NCI-H345 (cell line): Measurements from ENCODE around the gene PLD3.
"Not testable (repeated sequence)": the region's sequence is repeated elsewhere in the genome, so short reads cannot be mapped to it uniquely, and the experiment has no call there.

Experiments used
- DNase-seq: peaks from one replicate; lab custom pipeline; 2025; lab: John Stamatoyannopoulos, UW

PLD3 gene

DNA sequence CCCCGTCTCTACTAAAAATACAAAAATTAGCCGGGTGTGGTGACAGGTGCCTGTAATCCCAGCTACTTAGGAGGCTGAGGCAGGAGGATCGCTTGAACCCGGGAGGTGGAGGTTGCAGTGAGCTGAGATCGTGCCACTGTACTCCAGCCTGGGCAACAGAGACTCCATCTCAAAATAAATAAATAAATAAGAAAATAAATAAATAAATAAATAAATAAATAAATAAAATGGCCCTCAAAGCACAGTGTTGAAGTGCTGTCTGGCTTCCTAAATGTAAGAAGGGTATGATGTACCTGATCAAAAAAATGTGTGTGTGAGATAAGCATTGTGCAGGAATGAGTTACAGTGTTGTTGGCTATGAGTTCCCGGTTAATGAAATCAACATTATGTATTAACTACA lies 15.4 kb upstream of the PLD3 start:
- DNase-seq, result not testable (repeated sequence)

DNA sequence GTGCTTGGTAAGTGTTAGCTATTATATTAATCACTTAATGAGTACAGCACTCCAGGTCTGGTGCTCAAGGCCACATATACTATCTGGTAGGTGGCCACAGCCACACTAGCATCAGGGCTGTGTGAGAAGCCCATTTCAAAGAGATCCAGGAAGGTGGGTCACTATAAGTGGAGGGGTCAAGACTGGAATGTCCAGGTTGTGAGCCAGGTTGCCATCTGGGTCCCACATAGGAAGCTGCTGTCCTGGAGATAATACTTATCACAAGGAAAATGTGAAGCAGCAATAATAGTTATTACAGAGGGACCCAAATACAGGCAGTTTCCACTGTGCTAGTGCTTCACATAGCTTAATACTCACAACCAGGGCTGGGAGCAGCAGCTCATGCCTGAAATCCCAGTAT lies 13.4 kb upstream of the PLD3 start:
- DNase-seq, result no peak

DNA sequence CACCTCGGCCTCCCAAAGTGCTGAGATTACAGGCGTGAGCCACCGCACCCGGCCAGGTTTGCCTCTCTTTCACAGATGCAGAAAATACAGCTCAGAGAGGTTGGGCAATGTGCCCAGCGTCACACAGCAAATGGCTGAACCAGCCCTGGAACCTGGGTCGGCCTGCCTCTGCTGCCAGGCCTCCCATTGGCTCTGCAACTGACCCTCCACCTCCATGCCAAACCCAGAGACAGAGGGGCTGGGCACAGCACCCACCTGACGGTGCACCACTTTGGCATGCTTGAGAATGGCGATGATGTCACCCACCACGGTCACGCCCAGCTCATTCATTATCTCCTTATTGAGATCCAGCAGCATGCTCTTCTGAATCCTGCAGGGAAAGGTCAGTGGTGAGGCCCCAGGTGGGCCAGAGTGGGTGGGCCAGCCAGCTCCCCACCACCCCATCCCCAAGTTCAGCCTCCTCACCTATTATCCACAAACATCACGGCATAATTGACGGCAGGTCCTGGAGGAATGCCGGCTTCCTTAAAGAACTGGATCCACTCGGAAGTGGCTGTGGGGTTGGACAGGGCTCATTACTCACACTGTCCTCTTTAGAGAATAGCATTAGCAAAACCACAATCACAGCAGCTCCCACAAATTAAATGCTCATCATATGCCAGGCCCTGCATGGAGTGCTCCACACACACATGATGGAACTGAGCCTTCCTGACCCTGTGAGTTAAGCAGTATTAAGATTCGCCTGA lies 12.5 kb upstream of the PLD3 start:
- no peak for DNase-seq

DNA sequence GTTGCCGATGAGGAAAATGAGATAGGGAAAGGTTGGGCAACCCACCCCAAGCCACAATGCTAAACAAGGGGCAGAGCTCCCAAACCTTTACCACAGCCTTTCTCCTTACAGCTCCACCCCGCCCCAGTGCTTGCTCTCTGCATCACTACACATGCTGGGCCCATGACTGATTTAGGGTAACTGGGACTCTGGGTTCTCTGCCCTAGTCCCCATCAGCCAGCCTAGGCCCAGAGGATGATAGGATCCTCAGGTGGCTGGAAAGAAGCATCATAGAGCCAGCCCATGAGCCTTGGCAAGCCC lies 11.9 kb upstream of the PLD3 start:
- no peak for DNase-seq

DNA sequence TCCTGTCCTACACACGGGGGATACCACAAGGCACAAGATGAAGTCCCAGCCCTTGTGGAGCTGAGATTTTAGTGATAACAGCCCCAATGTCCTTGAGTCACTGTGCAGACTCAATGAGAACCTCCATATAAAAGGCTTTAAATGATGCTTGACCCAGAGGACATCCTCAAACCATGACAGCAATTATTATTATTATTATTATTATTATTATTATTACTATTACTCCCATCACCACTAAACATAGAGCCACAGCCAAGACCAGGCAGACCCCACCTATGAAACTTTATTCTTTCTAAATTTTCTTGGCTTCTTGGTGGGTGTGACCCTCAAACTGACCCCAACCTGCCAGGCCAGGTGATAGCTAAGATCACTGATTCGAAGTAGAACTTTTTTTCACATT lies 11.4 kb upstream of the PLD3 start:
- no peak for DNase-seq

DNA sequence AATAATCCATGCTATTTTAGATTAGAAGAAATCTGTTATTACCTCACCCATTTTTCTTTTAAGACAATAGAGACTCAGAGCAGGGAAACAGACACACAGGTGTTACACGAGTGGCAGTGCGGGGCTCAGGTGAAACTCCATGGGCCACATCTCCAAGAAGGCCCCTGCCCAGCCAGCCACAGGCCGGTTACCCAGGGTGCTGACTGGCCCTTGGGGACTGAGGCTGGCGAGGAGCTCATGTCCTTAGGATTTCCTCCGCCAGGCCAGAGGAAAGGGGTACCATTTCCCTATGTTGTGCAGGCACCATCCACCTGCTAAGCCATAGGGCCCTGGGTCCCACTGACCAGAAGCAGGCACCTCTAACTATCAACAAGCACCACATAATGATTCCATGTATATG lies 10.9 kb upstream of the PLD3 start:
- DNase-seq, result no peak

DNA sequence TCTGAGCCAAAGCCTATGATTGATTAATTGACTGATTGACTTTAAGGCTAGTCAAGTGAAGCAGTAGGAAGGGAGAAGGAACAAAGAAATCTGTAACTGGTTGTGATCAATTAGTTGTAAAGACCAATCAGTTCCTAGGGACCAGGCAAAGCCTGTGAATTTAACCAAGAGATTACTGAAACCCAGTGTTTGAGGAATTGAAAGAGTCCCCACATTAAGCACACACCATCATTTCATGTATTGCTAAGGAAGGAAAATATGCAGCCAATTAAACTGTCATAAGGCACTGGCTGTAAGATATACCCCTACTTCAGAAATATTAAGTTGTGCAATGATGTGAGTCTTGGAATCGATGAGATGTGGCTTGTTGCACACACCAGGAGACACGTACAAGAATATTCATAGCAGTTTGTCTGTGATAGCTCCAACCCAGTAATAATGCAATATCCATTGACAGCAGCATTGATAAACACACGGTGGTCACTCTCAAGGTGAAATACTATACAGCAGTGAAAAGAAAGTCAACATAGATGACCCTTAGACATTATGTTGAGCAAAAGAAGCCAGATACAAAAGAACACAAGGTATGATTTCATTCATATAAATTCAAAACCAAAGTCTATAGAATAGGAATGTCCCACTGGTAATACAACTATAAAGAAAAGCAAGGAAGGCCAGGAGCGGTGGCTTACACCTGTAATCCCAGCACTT lies 9.3 kb upstream of the PLD3 start:
- DNase-seq, result no peak

DNA sequence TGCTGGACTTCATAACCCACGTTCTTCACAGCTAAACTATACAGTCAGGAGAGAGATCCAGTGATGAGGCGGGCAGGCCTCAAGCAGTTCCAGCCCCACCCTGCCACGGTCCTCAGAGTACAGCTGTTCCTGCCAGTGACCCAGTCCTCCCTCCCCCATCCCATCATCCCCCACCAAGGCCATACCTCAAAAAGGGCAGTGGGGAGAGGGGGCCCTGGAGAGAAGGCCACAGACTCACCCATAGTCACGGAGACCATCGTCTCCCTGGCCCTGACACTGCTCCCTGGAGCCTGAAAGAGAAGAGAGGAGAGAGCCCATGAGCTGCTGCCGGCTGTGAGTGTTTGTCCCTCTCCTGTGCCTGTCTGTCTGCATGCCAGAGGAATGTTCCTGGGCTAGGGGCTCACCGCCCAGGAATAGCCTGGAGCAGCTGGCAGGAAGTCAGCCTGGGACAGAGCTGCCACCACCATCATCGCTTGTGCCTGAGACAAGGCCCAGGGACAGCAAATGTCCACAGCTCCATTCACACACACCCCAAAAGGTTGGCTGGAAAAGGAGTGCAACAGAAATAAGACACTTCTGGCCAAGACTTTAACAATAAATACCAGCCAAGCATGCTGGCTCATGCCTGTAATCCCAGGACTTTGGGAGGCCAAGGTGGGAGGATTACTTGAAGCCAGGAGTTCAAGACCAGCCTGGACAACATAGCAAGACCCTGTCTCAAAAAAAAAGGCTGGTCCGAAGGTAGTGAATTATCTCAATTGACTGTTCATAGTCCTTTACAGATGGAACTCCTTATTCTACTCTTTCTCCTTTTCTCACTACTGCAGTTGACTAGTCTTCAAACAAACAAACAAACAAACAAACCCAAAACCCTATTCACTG lies 6.7 kb upstream of the PLD3 start:
- no peak for DNase-seq

DNA sequence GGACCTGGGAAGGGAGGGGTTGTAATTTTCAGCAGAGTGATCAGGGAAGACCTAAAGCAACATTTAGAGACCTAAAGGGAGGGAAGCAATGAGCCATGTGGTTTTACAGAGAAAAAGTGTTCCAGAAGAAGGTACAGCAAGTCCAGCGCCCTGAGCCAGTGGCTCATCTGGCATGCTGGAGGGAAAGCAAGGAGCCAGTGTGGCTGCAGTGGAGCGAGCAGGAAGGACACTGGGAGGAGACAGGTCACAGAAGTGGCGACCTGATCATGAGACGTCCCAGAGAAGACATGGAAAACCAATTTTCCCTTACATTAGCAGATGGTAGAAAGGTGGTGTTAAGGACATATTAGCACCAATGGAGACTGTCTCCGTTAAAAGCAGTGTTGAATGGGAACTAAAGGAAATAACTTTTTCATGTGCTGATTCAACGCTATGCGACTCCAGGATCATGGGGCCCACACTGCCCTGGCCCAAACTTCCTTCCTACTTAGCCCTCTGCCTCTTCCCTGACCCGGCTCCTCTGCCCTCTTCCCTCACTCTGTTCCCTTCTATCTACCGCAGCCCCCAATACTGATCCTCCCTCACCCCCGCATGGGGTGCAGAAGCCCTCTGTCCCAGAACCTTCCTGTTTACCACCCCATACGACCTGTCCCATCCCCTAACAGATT lies 5.7 kb upstream of the PLD3 start:
- no peak for DNase-seq

DNA sequence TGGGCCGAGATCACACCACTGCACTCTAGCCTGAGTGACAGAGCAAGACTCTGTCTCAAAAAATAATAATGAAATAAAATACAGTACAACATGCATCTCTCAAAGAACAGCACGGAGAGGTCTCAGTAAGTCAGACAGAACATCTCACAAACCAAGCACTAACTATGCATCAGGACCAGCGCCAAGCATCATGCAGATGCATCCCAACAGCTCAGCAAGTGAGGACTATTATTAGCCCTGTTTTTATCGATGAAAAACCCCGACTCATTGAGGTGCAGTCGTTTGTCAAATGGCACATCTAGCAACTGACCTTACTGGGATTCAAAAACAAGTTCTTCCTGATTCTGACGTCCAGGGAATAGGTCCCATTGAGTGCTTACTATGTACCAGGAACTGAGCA lies 4.1 kb upstream of the PLD3 start:
- no peak for DNase-seq

DNA sequence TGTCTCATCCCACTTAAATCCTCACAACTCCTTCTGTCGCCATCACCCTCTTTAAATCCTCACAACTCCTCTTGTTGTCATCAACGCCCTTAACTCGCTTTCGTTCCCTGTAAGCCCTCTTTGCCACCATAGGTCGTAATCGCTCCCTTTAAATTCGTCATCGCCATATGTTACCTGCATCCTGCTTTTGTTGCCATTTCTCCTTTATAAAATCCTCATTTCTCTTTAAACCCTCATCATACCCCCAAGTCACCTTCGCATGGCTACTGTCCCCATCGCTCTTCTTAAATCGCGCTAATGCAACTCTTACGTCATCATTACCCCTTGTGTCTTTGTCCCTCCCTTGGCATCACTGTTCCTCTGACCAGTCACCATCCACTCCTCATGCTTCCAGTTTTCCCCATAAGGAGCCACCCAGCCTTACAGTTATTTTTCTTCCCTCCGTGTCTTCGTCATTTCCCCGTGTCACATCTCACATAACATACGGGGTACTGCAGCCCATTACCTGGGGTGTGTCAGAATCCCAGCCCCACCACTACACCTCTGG lies 539 bp downstream of the PLD3 start:
- peak; percentile 64 for DNase-seq

DNA sequence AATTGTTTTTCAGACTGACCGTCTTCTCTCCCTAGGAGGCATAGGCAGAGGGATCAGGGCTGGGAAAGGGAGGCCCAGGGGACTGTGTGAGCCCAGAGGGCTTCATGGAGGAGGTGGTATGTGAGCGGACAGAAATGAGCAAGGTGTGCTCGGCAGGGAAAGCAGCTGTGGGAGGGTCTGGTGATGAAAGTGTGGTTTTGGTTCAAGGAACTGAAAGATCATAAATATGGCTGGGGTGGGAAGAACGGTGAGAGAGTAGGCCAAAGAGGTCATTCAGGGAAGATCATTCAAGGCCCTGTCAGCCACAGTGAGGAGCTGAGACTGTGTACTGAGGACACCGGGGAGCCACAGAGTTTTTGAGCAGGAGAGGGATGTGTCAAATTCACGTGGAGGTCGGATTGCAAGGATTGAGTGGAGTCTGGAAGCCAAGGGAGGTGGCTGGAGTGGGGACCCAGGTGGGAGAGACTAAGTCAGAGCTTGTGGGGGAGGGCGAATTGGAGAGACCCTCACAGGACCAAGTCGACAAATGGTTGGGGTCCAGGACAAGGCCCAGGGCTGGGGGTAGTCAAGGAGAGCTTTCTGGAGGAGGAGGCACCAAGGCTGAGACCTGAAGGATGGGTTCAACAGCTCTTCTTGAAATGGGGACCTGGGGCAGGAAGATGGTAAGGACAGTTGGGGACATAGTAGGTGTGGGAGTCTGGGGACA lies 7.6 kb downstream of the PLD3 start:
- DNase-seq, result no peak

DNA sequence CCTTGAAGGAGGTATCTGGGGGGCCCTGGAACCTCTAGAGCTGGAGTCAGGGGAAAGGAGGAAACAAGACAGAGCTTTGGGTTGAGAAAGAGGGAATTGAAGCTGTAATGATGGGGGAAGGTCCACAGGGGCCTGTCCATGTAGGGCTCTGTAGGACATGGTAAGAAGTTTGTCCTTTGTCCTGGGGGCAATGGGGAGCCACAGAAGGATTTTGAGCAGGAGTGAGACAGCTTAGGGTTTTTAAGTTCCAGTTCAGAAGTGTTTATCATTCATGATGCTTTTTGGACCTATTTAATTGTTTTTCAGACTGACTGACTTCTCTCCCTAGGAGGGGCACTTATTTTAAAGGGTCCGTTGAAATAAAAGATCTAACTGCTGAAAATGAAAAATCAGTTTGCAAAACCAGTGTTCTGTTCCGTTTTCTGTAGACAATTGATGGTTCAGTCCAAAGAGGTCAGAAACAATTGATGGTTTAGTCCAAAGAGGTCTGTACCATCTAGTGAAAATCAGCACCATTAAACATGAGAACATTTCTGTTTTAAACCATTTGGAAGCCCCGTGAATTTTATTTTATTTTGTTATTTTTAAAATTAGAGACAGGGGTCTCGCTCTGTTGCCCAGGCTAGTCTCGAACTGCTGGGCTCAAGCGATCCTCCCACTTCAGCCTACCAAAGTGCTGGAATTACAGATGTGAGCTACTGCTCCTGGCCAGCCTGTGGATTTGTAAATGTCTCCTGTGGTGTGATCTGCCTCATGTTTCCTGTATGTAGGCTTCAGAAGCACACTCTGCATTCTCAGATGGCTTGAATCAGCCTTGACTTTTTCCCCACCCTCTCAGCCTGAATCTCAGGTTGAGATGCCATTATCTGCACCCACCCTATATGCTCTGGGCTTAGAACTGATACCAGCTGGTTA lies 8.4 kb downstream of the PLD3 start:
- DNase-seq, result no peak

DNA sequence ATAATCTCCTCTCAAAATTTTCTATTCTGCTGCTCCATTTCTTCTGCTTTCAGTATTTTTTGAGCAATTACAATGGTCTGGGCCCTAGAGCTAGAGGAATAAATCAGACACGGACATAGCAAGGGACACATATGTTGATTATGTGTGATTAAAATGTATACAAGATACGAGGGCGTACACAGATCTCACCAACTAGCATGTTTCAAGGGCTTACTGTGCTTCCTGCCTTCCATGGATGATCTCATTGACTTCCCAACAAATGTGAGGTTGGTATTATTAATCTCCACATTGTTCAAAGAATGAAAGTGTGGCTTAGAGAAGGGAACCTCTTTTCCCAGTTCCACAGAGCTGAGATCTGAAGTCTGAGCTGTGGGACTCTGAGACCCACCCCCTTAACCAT lies 9.1 kb downstream of the PLD3 start:
- no peak for DNase-seq

DNA sequence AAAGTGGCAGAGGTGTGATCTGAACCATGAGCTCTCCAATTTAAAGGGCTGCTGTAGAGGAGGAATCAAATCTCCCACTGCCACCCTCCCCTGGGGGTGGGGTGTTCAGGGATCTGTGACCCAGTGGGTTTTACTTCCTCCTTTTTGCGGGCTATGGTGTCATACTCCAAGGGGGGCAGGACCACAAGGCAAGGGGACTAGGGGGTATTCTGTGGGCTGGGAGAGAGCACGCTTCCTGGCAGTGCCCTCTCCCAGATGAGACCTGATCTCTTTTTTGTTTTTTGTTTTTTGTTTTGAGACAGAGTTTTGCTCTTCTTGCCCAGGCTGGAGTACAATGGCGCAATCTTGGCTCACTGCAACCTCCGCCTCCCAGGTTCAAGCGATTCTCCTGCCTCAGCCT lies 10.3 kb downstream of the PLD3 start:
- no peak for DNase-seq

DNA sequence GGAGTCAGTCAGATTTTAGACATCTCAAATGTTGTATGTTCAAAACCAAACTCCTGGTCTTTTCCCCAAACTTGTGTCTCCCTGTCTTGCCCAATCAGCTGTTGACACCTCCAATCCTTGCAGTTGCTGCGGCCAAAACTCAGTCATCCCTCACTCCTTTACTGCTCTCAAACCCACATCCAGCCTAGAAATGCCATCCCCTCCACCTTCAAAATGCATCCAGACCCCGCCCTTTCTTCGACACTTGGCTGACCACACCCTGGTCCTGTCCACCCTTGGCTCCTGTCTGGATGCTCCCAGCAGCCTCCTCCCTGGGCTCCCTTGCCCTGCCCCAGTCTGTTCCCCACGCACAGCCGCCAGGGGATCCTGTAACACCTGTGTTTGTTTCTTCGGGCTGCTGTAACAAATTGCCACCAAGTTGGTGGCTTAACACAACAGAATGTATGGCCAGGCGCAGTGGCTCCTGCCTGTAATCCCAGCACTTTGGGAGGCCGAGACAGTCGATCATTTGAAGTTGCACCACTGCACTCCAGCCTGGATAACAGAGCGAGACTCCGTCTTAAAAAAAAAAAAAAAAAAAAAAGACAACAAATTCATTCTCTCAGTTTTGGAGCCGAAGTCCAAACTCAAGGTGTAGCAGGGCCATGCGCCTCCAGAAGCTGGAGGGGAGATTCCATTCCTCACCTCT lies 11.7 kb downstream of the PLD3 start:
- no peak for DNase-seq

DNA sequence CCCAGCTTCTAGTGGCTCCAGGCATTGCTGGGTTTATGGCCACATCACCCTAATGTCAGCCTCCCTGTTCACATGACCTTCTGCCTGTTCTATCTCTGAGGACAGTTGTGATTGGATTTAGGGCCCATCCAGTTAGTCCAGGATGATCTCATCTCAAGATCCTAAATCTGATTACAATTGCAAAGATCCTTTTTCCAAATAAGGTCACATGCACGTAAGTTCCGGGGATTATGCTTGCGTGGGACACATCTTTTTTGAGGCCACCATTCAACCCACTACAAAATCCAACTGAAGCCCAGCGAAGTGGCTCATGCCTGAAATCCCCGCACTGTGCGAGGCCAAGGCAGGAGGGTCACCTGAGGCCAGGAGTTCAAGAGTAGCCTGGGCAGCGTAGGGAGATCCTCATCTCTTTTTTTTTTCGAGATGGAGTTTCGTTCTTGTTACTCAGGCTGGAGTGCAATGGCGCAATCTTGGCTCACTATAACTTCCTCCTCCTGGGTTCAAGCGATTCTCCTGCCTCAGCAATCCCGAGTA lies 12.3 kb downstream of the PLD3 start:
- no peak for DNase-seq

DNA sequence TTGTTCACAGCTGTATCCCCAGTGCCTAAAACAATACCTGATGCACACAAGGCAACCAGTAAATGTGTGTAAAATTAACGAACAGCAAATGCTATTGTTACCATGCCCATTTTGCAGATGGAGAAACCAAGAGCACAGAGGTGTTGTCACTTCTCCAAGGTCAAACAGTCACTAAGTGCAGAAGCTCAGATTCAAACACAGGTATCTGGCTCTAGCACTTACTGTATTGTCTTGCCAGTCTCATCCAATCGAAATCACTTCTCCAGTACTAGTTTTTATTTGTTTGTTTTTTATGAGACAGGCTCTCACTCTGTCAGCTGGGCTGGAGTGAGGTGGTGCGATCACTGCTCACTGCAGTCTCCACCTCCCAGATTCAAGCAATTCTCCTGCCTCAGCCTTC lies 13.7 kb downstream of the PLD3 start:
- no peak for DNase-seq

DNA sequence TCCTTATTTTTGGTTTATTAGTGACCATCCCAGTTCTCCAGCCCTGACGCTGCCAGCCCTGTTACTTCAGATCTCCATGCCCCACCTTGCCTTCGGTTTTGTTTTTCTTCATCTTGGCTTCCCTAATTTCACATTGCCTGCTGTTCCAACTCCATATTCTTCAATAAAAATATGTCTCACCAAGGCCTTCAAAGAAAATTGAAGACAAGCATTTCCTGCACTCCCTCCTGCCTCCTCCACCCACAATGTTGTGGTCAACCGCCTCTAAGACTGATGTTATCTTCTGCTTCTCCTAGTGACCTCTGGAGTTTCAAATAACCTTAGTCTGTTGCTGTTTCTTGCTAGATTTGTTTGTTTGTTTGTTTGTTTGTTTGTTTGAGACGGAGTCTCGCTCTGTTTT lies 14.6 kb downstream of the PLD3 start:
- DNase-seq, result no peak

DNA sequence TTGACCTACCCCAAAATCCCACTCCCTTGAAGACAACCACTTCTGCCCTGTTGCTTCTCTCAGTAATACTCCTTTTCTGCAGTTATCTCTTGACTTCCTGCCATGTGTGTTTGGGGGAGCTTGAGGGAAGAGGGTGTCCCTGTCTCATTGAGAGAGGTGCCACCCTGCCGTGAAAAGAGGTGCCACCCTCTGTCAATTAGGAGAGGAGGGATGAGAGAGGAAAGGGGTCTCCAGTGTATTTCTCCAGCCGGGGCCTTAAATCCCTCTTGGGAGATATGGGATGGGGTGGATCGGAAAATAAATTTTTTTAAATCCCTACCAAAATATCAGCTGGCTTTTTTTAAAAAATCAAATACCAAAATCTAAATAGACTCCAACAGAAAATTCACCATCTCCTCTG lies 16.5 kb downstream of the PLD3 start:
- no peak for DNase-seq
